Ovary (tissue), 9 donors: ENCODE data around the gene XPC. TPM values are rescaled to one million over a fixed set of nuclear protein-coding genes. Genes with fewer than 3 reads are reported as not detected.

ENCODE experiments used
- DNase-seq, 5 donors: peaks; one replicate each; pipeline ENCODE4 v3.0.0-alpha.2; 2019 to 2020
- H3K27ac ChIP-seq, 2 donors: fragments of 200-600 bp; one replicate each; pipeline versions ENCODE4 v1.5.1 to v1.8.0; 2019 to 2022
- H3K27me3 ChIP-seq: fragments of 200-600 bp; one replicate; pipeline ENCODE4 v1.8.0; 2022
- H3K36me3 ChIP-seq: fragments of 200-600 bp; sonication (generic); one replicate; pipeline ENCODE4 v1.5.1; 2019
- H3K4me1 ChIP-seq: one replicate; pipeline ENCODE4 v1.8.1; 2013; ENCODE audit warnings: mild to moderate bottlenecking, moderate library complexity; ENCODE audit not compliant: insufficient read depth
- H3K4me3 ChIP-seq: fragments of 200-600 bp; sonication (generic); one replicate; pipeline ENCODE4 v1.5.1; 2017
- H3K9me3 ChIP-seq, 2 donors: fragments of 200-600 bp in 1 of 2; sonication (generic) in 1 of 2; one replicate each; pipeline versions ENCODE4 v1.5.1 to v1.8.1; 2013 to 2019; ENCODE audit warnings: mild to moderate bottlenecking in 1 of 2, moderate library complexity in 1 of 2
- CTCF ChIP-seq, 3 donors: fragments of 450-650 bp in 2 of 3; fragments of 200-600 bp in 1 of 3; IDR thresholded peaks; one replicate each; pipeline versions ENCODE4 v1.5.1 to v1.8.0; 2016 to 2022; ENCODE audit warnings: antibody characterized with exemption in 3 of 3, mild to moderate bottlenecking in 1 of 3
- EP300 ChIP-seq: sonication (generic); formaldehyde crosslinking; IDR thresholded peaks from one replicate; pipeline ENCODE4 v1.6.1; 2017; ENCODE audit warnings: antibody characterized with exemption
- POLR2A ChIP-seq: fragments of 450-650 bp; IDR thresholded peaks from one replicate; pipeline ENCODE4 v1.6.1; 2017; ENCODE audit warnings: antibody characterized with exemption, mild to moderate bottlenecking, moderate library complexity
- WGBS, 3 donors: extraction: QIAGEN DNeasy Blood & Tissue Kit in 1 of 3; methylation state at CpG; one replicate each; pipeline versions ENCODE4 v1.1.5 to v1.1.7; 2013 to 2017; 5-methylcytosine and 5-hydroxymethylcytosine counted together
- intact Hi-C, 4 donors: fragments of 100-400 bp; cut with DNase I; formaldehyde crosslinking; loops; one replicate each; pipeline versions ENCODE4 v1.11.0 to v1.15.1; 2022 to 2023
- polyA plus RNA-seq, 2 donors: library from polyadenylated mRNA; stranded (reverse); fragments of 200-250 nt in 1 of 2; fragments of 350-450 nt in 1 of 2; fragmentation: Illumina TruSeq in 1 of 2; extraction: RNeasy Lipid Tissue Mini Kit (QIAGEN cat#74804) in 1 of 2; gene quantifications; one replicate each; pipeline ENCODE4 v1.2.3, GENCODE V29; 2013 to 2014
- total RNA-seq, 7 donors: library from RNA; depleted of rRNA in 2 of 7; stranded (reverse); fragments of >200 nt in 2 of 7; fragmentation: NEBNext Ultra II Directional in 3 of 7; extraction: Animal tissue kit (Norgen Biotek cat#: 25700) in 3 of 7; gene quantifications; one replicate each; pipeline versions ENCODE4 v1.1.0 to v1.2.4, GENCODE V29; 2016 to 2023
- donor health status: DM: no; HTN: no; CAD: no; lungs with moderate emphysema.
- donor health status: DM: no; HTN: no; CAD: no.
- donor health status: Bipolar disorder and iron deficiency.
- donor health status: DM: yes; HTN: yes; CAD: no.
- donor health status: DM: no; HTN: no; CAD: no.
- donor health status: DM: yes; HTN: yes; CAD: no.

Gene XPC
- total and polyA plus RNA-seq, 9 donors: 36.2 to 63.1 (median 40.6) TPM

GRCh38 chr3:14224895-14225294, 46.5 kb upstream of the XPC start:
- Histone ChIP-seq H3K4me1 (peaks cover 25% of the 10 kb centered on the region), H3K9me3 (peaks cover 0 to 3% of the 10 kb centered on the region in 2 donors), H3K27ac (no peak overlapping the region), H3K4me3 (no peak overlapping the region), H3K36me3 (no peaks in the 10 kb centered on the region), H3K27me3 (no peaks in the 10 kb centered on the region)
- 8 to 25% (median 21%) methylated on average over 6 of the region's 6 CpGs for WGBS, 3 donors
- DNase-seq: no peak
- no peak for TF ChIP-seq CTCF (IDR thresholded peaks at IDR 0.05)
- no peak for TF ChIP-seq POLR2A
- TF ChIP-seq EP300: no peak
- intact Hi-C loops: no loop called here

GRCh38 chr3:14223595-14223994, 45.2 kb upstream of the XPC start:
- H3K27me3 ChIP-seq: no peaks in the 10 kb centered on the region
- no peak overlapping the region for H3K4me3 ChIP-seq
- no peak for DNase-seq
- no peaks in the 10 kb centered on the region for H3K36me3 ChIP-seq
- no peak overlapping the region for H3K27ac ChIP-seq
- peaks cover 0 to 3% of the 10 kb centered on the region in 2 donors for H3K9me3 ChIP-seq
- TF ChIP-seq CTCF (IDR thresholded peaks at IDR 0.05) (no peak), POLR2A (no peak), EP300 (no peak)
- WGBS, 3 donors: 69 to 90% (median 88%) methylated on average over 1 of the region's 1 CpG
- H3K4me1 ChIP-seq: peaks cover 20% of the 10 kb centered on the region
- intact Hi-C loops: no loop called here

- H3K27ac ChIP-seq: no peak overlapping the region
- 38 to 45% (median 45%) methylated on average over 3 of the region's 3 CpGs for WGBS, 3 donors
- H3K27me3 ChIP-seq: no peaks in the 10 kb centered on the region
- TF ChIP-seq EP300 (no peak), POLR2A (no peak), CTCF (IDR thresholded peaks at IDR 0.05) (no peak)
- no peak for DNase-seq
- H3K4me3 ChIP-seq: no peak overlapping the region
- no peaks in the 10 kb centered on the region for H3K36me3 ChIP-seq
- peaks cover 18% of the 10 kb centered on the region for H3K4me1 ChIP-seq
- intact Hi-C loops: no loop called here
- peaks cover 0 to 3% of the 10 kb centered on the region in 2 donors for H3K9me3 ChIP-seq
Measured at GRCh38 chr3:14222900-14223594, 44.6 kb upstream of the XPC start.

- no peak for DNase-seq
- peaks cover 18% of the 10 kb centered on the region for H3K4me1 ChIP-seq
- H3K36me3 ChIP-seq: no peaks in the 10 kb centered on the region
- no peak overlapping the region for H3K27ac ChIP-seq
- H3K27me3 ChIP-seq: no peaks in the 10 kb centered on the region
- intact Hi-C loops: no loop called here
- TF ChIP-seq EP300: no peak
- no peak for TF ChIP-seq POLR2A
- TF ChIP-seq CTCF (IDR thresholded peaks at IDR 0.05): no peak
- H3K9me3 ChIP-seq: peaks cover 0 to 3% of the 10 kb centered on the region in 2 donors
- H3K4me3 ChIP-seq: no peak overlapping the region
- 2 to 8% (median 7%) methylated on average over 1 of the region's 1 CpG for WGBS, 3 donors
Measured at GRCh38 chr3:14222457-14222856, 44.1 kb upstream of the XPC start.
